Fibroblast of lung (primary cell): Measurements from ENCODE around the gene EPHB1. TPM values are rescaled to one million over a fixed set of nuclear protein-coding genes. Genes with fewer than 3 reads are reported as not detected.

Source experiments
- DNase-seq, 2 donors: peaks; one replicate each; pipeline versions ENCODE4 v3.0.0 to v3.0.0-alpha.2; 2010; ENCODE audit warnings: low read depth in 2 of 2
- H2AFZ ChIP-seq: 2 replicates; pipeline ENCODE4 v1.5.1; 2012; ENCODE audit warnings: low read length, control low read depth, inconsistent platforms
- H3K27ac ChIP-seq: 2 replicates; pipeline ENCODE4 v1.5.1; 2011; ENCODE audit warnings: low read length, control low read depth; ENCODE audit not compliant: insufficient read depth
- H3K27me3 ChIP-seq: 2 replicates; pipeline ENCODE4 v1.5.1; 2011; ENCODE audit warnings: mild to moderate bottlenecking, low read length; ENCODE audit not compliant: control insufficient read depth, insufficient read depth
- H3K36me3 ChIP-seq: 2 replicates; pipeline ENCODE4 v1.5.1; 2011; ENCODE audit warnings: low read length; ENCODE audit not compliant: control insufficient read depth, insufficient read depth
- H3K4me1 ChIP-seq: 2 replicates; pipeline ENCODE4 v1.5.1; 2011; ENCODE audit warnings: low read length; ENCODE audit not compliant: control insufficient read depth, insufficient read depth; ENCODE audit errors: extremely low read depth
- H3K4me2 ChIP-seq: 2 replicates; pipeline ENCODE4 v1.5.1; 2011; ENCODE audit warnings: low read length, control low read depth; ENCODE audit not compliant: insufficient read depth; ENCODE audit errors: extremely low read depth
- H3K4me3 ChIP-seq, 4 experiments: fragments of 200-600 bp in 1 of 4; sonication (generic) in 1 of 4; replicated peaks in 1 of 4; 2 replicates each; pipeline ENCODE4 v1.5.1; 2011 to 2016; ENCODE audit warnings: low read length in 4 of 4, low read depth in 3 of 4, mild to moderate bottlenecking in 3 of 4, control low read depth in 2 of 4, inconsistent platforms in 1 of 4, mixed read lengths in 1 of 4; ENCODE audit not compliant: insufficient read depth in 1 of 4; ENCODE audit errors: control extremely low read depth in 1 of 4
- H3K79me2 ChIP-seq: 2 replicates; pipeline ENCODE4 v1.5.1; 2012; ENCODE audit warnings: mild to moderate bottlenecking, low read length, inconsistent platforms; ENCODE audit not compliant: control insufficient read depth, insufficient read depth
- H3K9ac ChIP-seq: 2 replicates; pipeline ENCODE4 v1.5.1; 2011; ENCODE audit warnings: mild to moderate bottlenecking, low read length, control low read depth; ENCODE audit not compliant: insufficient read depth
- H3K9me3 ChIP-seq: 2 replicates; pipeline ENCODE4 v1.5.1; 2012; ENCODE audit warnings: low read depth, low read length; ENCODE audit not compliant: control insufficient read depth, insufficient read depth
- H4K20me1 ChIP-seq: 2 replicates; pipeline ENCODE4 v1.5.1; 2011; ENCODE audit warnings: low read length; ENCODE audit not compliant: control insufficient read depth, insufficient read depth; ENCODE audit errors: extremely low read depth
- EZH2 ChIP-seq: IDR thresholded peaks from 2 replicates; pipeline ENCODE4 v1.5.1; 2012; ENCODE audit warnings: low read length, control low read depth, mild to moderate bottlenecking; ENCODE audit errors: missing control alignments
- polyA plus RNA-seq, 2 donors: library from polyadenylated mRNA; depleted of rRNA in 1 of 2; stranded (reverse) in 1 of 2; unstranded in 1 of 2; fragments of >200 nt; gene quantifications; 2 replicates each; pipeline ENCODE4 v1.2.1, GENCODE V29; 2011 to 2012; ENCODE audit warnings: missing spikeins in 1 of 2
- total RNA-seq: library from RNA; depleted of rRNA; stranded (reverse); fragments of >200 nt; gene quantifications from 2 replicates; pipeline ENCODE4 v1.2.1, GENCODE V29; 2014
- TF ChIP-seq, protein P1 (sequence below), 2 donors: IDR thresholded peaks in 1 of 2; conservative IDR thresholded peaks in 1 of 2; 1 replicate in 1 of 2; 2 replicates in 1 of 2; pipeline ENCODE4 v1.5.1; 2011 to 2012; ENCODE audit warnings: low read length in 2 of 2, control low read depth in 1 of 2, inconsistent platforms in 1 of 2, low read depth in 1 of 2, mild to moderate bottlenecking in 1 of 2

Gene EPHB1
- total and polyA plus RNA-seq, 2 donors (not counting 1 experiment from before 2014, with no cell fraction given): 0.14 to 0.50 TPM

DNA sequence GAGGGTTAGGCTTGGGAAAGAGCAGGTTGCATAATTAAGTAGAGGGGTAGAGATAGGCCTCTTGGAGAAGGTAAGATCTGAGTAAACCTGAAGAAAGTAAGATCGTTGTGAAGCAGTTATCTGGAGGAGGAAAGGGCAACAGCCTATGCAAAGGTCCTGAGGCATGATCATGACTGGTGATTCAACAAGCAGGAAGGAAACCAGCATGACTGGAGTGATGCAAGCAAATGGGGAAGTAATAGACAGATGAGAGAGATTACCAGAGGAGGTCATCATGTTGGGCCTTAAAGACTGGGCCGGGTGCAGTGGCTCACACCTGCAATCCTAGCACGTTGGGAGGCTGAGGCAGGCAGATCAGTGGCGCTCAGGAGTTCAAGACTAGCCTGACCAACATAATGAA is 360.2 kb downstream of the EPHB1 start:
- Histone ChIP-seq H3K79me2 (no peaks in the 10 kb centered on the region), H3K4me2 (no peak overlapping the region), H3K9ac (no peak overlapping the region), H3K9me3 (no peaks in the 10 kb centered on the region), H2AFZ (no peak overlapping the region), H3K36me3 (no peaks in the 10 kb centered on the region), H3K4me3 (no peak overlapping the region), H3K27ac (no peak overlapping the region), H3K4me1 (no peaks in the 10 kb centered on the region), H3K27me3 (no peaks in the 10 kb centered on the region), H4K20me1 (no peaks in the 10 kb centered on the region)
- TF ChIP-seq, protein P1, sequence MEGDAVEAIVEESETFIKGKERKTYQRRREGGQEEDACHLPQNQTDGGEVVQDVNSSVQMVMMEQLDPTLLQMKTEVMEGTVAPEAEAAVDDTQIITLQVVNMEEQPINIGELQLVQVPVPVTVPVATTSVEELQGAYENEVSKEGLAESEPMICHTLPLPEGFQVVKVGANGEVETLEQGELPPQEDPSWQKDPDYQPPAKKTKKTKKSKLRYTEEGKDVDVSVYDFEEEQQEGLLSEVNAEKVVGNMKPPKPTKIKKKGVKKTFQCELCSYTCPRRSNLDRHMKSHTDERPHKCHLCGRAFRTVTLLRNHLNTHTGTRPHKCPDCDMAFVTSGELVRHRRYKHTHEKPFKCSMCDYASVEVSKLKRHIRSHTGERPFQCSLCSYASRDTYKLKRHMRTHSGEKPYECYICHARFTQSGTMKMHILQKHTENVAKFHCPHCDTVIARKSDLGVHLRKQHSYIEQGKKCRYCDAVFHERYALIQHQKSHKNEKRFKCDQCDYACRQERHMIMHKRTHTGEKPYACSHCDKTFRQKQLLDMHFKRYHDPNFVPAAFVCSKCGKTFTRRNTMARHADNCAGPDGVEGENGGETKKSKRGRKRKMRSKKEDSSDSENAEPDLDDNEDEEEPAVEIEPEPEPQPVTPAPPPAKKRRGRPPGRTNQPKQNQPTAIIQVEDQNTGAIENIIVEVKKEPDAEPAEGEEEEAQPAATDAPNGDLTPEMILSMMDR (conservative IDR thresholded peaks at IDR 0.05 in 1 of 2, IDR thresholded peaks at IDR 0.05 in 1 of 2; ENCODE audit: low read depth in 1 of 2, low read length in 2 of 2): no peak
- TF ChIP-seq EZH2: no peak
- no peak for DNase-seq

DNA sequence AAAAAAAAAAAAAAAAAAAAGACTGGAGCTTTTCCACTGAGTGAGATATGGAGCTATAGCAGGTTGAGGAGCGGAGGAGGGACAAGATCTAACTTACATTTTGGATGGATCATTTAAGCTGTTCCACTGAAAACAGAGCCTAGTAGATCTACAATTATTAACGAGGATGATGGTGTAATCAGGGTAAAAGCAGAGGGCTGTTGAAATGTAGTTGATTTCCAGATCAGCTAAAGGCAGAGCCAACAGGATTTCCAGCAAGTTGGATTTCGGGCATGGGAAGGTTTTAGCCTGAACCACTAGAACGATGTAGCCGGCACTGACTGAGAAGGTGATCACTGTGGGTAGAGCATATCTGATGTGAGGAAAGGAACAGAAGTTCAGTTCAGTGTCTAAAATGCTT is 360.7 kb downstream of the EPHB1 start:
- Histone ChIP-seq H3K4me3 (no peak overlapping the region), H3K79me2 (no peaks in the 10 kb centered on the region), H3K4me1 (no peaks in the 10 kb centered on the region), H3K27me3 (no peaks in the 10 kb centered on the region), H3K27ac (no peak overlapping the region), H3K9ac (no peak overlapping the region), H3K36me3 (no peaks in the 10 kb centered on the region), H2AFZ (no peak overlapping the region), H3K9me3 (no peaks in the 10 kb centered on the region), H4K20me1 (no peaks in the 10 kb centered on the region), H3K4me2 (no peak overlapping the region)
- TF ChIP-seq, protein P1 (conservative IDR thresholded peaks at IDR 0.05 in 1 of 2, IDR thresholded peaks at IDR 0.05 in 1 of 2; ENCODE audit: low read depth in 1 of 2, low read length in 2 of 2): no peak
- no peak for TF ChIP-seq EZH2
- no peak for DNase-seq

GRCh38 chr3:135157045-135157740 is 362.1 kb downstream of the EPHB1 start:
- Histone ChIP-seq H3K9me3 (no peaks in the 10 kb centered on the region), H3K4me2 (no peak overlapping the region), H3K79me2 (no peaks in the 10 kb centered on the region), H3K36me3 (no peaks in the 10 kb centered on the region), H3K4me1 (no peaks in the 10 kb centered on the region), H3K9ac (no peak overlapping the region), H3K27me3 (no peaks in the 10 kb centered on the region), H3K4me3 (no peak overlapping the region), H2AFZ (no peak overlapping the region), H4K20me1 (no peaks in the 10 kb centered on the region), H3K27ac (no peak overlapping the region)
- TF ChIP-seq, protein P1 (conservative IDR thresholded peaks at IDR 0.05 in 1 of 2, IDR thresholded peaks at IDR 0.05 in 1 of 2; ENCODE audit: low read depth in 1 of 2, low read length in 2 of 2): no peak
- TF ChIP-seq EZH2: no peak
- no peak for DNase-seq
